ENCODE measurements around the gene OR56A3. TPM values are rescaled to one million over a fixed set of nuclear protein-coding genes. Genes with fewer than 3 reads are reported as not detected.

The OR56A3 gene
- total and polyA plus RNA-seq, 10 of the 15 experiments (the other 5 are each of a cell fraction or from before 2014, with no cell fraction given), result not detected

DNA sequence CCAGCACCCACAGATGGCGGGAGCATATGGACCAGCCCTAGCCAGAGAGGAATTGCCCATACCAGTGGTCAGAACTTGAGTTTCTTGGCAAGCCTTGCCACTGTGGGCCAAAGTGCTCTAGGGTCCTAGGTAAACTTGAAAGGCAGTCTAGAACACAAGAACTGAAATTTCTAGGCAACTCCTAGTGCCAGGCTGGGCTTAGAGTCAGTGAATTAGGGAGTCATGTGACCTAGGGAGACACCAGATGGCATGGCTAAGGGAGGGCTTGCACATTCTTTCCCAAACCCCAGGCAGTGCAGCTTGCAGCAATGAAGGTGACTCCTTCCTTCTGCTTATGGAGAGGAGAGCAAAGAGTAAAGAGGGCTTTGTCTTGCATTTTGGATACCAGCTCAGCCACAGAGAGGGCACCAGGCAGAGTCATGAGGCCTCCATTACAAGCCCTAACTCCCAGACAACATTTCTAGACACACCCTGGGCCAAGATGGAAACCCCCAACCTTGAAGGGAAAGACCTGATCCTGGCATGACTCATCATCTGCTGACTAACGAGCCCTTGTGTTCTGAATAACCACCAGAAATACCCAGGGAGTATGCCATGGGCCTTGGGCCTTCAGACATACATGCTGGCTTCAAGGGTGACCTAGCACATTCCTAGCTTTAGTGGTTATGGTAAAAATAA lies 19.2 kb upstream of the OR56A3 start:
- no peak overlapping the region for H3K4me3 ChIP-seq
- RAD21 ChIA-PET (ENCODE audit: unreplicated experiment), result no interaction called here
- CTCF ChIA-PET, result no interaction called here
- POLR2A ChIA-PET, result no interaction called here
- TF ChIP-seq ATF7 (IDR thresholded peaks at IDR 0.05; ENCODE audit: low read depth) (peak; percentile 12; the same call in 1 of the 2 replicates), YY1 (IDR thresholded peaks at IDR 0.05; ENCODE audit: low read depth, low read length) (peak; percentile 32; the same call in 1 of the 2 replicates), JUNB (IDR thresholded peaks at IDR 0.05) (peak; percentile 47), ELK1 (IDR thresholded peaks at IDR 0.05; ENCODE audit: low read depth, low read length) (no peak), BACH1 (IDR thresholded peaks at IDR 0.05; ENCODE audit: borderline replicate concordance) (peak; percentile 74; the same call in 1 of the 2 replicates), IKZF2 (IDR thresholded peaks at IDR 0.05) (peak; percentile 12 to 31; a peak in 1 of 4 replicates), TARDBP (IDR thresholded peaks at IDR 0.05; ENCODE audit: borderline replicate concordance) (no peak)
- TF ChIP-seq, protein P1, sequence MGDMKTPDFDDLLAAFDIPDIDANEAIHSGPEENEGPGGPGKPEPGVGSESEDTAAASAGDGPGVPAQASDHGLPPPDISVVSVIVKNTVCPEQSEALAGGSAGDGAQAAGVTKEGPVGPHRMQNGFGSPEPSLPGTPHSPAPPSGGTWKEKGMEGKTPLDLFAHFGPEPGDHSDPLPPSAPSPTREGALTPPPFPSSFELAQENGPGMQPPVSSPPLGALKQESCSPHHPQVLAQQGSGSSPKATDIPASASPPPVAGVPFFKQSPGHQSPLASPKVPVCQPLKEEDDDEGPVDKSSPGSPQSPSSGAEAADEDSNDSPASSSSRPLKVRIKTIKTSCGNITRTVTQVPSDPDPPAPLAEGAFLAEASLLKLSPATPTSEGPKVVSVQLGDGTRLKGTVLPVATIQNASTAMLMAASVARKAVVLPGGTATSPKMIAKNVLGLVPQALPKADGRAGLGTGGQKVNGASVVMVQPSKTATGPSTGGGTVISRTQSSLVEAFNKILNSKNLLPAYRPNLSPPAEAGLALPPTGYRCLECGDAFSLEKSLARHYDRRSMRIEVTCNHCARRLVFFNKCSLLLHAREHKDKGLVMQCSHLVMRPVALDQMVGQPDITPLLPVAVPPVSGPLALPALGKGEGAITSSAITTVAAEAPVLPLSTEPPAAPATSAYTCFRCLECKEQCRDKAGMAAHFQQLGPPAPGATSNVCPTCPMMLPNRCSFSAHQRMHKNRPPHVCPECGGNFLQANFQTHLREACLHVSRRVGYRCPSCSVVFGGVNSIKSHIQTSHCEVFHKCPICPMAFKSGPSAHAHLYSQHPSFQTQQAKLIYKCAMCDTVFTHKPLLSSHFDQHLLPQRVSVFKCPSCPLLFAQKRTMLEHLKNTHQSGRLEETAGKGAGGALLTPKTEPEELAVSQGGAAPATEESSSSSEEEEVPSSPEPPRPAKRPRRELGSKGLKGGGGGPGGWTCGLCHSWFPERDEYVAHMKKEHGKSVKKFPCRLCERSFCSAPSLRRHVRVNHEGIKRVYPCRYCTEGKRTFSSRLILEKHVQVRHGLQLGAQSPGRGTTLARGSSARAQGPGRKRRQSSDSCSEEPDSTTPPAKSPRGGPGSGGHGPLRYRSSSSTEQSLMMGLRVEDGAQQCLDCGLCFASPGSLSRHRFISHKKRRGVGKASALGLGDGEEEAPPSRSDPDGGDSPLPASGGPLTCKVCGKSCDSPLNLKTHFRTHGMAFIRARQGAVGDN (IDR thresholded peaks at IDR 0.05), result peak; percentile 44; the same call in 1 of the 2 replicates
- TF ChIP-seq, protein P2, sequence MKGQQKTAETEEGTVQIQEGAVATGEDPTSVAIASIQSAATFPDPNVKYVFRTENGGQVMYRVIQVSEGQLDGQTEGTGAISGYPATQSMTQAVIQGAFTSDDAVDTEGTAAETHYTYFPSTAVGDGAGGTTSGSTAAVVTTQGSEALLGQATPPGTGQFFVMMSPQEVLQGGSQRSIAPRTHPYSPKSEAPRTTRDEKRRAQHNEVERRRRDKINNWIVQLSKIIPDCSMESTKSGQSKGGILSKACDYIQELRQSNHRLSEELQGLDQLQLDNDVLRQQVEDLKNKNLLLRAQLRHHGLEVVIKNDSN (IDR thresholded peaks at IDR 0.05; ENCODE audit: borderline replicate concordance, extremely low read length, insufficient read depth, low read depth, low read length), result peak; percentile 6
- in situ Hi-C loops (cut with MboI), result no loop called here
- no peak for FAIRE-seq
- H2AFZ ChIP-seq (ENCODE audit: control insufficient read depth, low read depth, low read length), result peak overlapping the region; percentile 72
- H3K27ac ChIP-seq (ENCODE audit: control insufficient read depth, insufficient read depth), result no peak overlapping the region; the same call in 1 of the 2 replicates
- no peaks in the 10 kb centered on the region for H4K20me1 ChIP-seq (ENCODE audit: control insufficient read depth, insufficient read depth)
- DNase-seq (ENCODE audit: low read depth, low spot score), result peak; percentile 48
- H3K4me2 ChIP-seq (ENCODE audit: control insufficient read depth, insufficient read depth), result no peak overlapping the region
- no peaks in the 10 kb centered on the region for H3K27me3 ChIP-seq (replicated peaks in 1 of 2; ENCODE audit: control insufficient read depth in 2 of 2, insufficient read depth in 2 of 2, low read length in 1 of 2)
- H3K36me3 ChIP-seq (ENCODE audit: control insufficient read depth in 2 of 2, insufficient read depth in 2 of 2, low read length in 1 of 2), result no peaks in the 10 kb centered on the region
- no TSS peak for BruUV-seq (replicated peaks)
- peaks cover 3% of the 10 kb centered on the region; the same call in 1 of the 2 replicates for H3K4me1 ChIP-seq (ENCODE audit: control insufficient read depth, insufficient read depth, low read length)
- no peak overlapping the region for H3K9ac ChIP-seq (ENCODE audit: control insufficient read depth, insufficient read depth, low read length)
- WGBS (ENCODE audit: insufficient coverage, insufficient replicate concordance, low lambda C conversion rate, missing lambda C conversion rate), result 0% methylated on average over 2 of the region's 2 CpGs
- no peaks in the 10 kb centered on the region for H3K79me2 ChIP-seq (ENCODE audit: control insufficient read depth, insufficient read depth, low read length)
- intact Hi-C loops (cut with micrococcal nuclease; ENCODE audit: unreplicated experiment), result no loop called here
- H3K9me3 ChIP-seq (replicated peaks; ENCODE audit: control insufficient read depth, insufficient read depth, low read length), result peaks cover 1% of the 10 kb centered on the region; the same call in 1 of the 3 replicates
- ATAC-seq, result peak; percentile 96
- SMC1A ChIA-PET (ENCODE audit: uncharacterized antibody, unreplicated experiment), result no interaction called here

Measured in GM12878 (cell line).